Stimulated activated CD4-positive, alpha-beta T cell treated with anti-CD3 and anti-CD28 coated beads, Interleukin-12 subunit alpha, Interleukin-12 subunit beta, amount 100 ng/mL, for 48 hours (primary cell): Measurements from ENCODE around the gene SLC26A3.

Experiments
- DNase-seq, 3 donors: peaks; one replicate each; pipeline ENCODE4 v3.0.0-alpha.2; 2020; ENCODE audit warnings: low read depth in 2 of 3, low spot score in 1 of 3

The SLC26A3 gene

DNA sequence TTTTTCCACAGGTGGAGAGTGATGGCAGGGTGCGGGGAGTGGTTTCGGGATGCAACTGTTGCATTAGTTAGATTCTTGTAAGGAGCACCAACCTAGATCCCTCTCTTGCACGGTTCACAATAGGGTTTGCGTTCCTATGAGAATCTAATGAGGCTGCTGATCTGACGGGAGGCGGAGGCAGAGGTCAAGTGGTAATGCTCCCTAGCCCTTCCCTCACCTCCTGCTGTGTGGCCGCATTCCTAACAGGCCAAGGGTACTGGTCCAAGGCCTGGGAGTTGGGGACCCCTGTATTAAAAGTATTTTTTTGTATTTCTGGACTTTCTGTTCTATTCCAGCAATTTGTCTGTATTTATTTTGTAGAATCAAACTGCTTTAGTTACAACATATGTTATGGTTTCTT is 51.9 kb downstream of the SLC26A3 start:
- DNase-seq = no peak

DNA sequence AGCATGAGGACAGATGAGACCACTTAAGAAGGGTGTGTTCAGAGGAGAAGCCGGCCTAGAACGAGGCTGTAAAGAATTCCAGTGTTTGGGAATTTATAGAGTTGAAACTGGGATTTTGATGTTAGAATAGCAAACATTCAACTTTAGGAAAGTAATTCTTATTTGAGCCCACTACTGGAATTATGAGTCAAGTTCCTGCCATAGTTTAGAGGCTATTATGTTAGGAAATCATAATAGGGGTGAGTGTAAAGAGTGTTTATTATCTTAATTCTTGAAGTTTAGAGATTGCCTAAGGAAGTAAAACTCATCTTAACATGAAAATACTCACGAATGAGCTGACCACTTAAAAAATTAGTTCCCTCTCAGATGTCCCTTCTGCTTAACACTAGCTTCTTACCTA is 57.0 kb downstream of the SLC26A3 start:
- DNase-seq = no peak

DNA sequence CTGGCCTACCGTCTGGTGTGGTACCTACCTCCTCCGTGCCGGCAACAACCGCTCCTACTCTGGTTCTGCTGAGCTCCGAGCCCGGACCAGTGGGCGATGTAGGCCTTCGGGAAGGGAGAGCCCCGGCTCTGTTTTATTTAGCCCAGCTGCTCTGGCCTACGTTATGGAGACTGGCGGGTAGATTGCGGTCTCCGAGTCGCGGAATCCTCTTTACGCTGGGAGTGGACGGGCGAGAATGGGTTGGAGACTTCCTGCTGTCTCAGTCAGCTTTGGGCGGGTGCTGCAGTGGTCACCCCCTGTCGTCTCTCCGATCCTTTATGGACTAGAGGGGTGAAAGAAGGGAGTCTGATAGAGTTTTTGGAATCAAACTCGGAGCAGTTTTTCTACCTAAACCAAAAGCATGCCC is 58.7 kb downstream of the SLC26A3 start:
- DNase-seq = no peak

DNA sequence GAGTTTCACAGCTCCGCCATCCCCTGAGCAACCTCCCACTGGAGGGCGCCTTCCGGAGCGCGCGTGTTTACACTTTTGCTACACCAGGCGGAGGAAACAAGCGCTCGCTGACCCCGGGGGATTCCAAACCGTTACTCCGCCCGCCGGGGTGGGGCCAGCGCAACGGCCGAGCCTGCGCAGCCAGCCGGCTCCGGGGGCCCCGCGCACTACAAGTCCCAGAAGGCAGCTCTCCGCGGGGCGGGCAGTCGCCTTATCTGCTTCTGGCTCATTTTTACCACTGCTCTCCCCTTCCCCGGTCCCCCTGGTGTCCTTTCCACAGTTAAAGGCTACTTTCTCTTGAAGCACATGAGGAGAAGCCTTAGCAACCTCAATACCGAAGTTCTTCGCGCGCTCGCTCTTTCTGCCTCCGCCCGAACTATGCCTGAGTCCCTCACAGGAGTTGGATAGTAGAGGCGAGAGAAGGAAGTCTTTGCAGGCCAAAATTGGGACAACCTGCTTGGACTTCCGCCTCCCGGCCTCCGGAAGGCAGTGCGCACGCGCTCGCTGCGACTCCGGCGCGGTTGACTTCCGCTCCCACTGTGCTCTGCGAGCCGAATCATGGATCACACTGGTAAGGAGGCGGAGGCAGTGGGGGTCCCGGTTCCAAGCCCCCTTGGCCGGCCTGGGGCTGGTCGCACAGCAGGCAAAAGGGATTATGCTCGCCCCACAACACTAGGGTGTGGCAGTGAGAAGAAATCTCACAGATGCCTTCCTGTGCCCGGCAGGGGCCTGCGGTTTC is 59.3 kb downstream of the SLC26A3 start, which contains the start of gene CBLL1:
Gene CBLL1, plus strand, starts transcription at position 576 of the 778 bp plus-strand sequence. Its CDS starts 22 bp downstream, at position 598.
- peak; percentile 92 to 96 (median 95) for DNase-seq

DNA sequence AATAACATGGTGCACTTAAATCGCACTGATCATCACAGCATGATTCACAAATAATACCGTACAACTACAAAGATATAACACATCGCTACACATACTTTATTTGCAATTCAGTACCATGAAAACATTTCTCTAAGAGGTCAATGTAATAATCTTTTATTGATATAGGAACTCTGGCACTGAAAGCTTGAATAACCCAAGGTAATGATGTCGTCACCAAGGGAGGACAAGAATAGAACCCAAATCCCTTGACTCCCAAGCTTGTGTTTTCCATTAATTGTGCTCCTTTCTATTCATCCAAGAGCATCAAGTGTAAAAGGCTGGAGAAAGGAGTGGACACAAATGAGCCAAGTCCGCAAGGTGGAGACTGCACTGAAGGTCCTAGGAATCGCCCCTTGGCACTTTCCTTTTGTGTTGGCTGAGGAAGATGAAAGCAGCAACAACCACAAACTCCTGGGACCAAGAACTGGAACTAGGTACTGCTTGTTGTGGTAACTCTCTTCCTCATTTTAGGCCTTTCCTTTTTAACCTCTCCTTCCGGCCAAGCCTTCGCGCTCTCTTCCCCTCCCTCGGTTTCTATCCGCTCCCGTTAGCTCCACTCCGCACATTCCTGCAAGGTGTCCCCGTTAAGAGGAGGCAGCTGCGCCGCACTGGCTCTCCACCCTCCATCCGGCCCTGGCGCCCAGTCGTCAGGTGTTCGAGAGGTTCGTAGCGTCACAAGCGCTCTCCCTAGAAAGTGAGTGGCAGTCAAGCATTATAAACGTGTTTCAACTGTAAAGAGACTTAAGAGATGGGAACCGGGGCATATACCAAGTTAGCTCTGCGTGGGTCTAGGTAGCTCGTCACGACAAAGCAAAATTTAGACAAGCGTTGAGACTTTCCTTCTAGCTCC is 60.1 kb downstream of the SLC26A3 start:
- peak in 1 of 3 donors; percentile 7 for DNase-seq

DNA sequence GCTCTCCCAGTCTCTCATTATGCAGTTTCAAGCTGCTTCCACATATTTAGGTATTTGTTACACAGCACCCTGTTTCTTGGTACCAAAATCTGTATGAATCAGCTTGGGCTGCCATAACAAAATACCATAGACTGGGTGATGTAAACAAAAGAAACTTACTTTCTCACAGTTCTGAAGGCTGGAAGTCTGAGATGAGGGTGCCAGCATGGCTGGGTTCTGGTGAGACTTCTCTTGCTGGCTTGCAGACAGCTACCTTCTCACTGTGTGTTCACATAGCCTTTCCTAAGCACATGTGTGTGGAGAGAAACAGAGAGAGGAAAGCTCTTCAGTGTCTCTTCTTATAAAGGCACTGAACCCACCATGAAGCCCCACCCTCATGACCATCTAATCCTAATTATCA is 74.7 kb downstream of the SLC26A3 start:
- no peak for DNase-seq

DNA sequence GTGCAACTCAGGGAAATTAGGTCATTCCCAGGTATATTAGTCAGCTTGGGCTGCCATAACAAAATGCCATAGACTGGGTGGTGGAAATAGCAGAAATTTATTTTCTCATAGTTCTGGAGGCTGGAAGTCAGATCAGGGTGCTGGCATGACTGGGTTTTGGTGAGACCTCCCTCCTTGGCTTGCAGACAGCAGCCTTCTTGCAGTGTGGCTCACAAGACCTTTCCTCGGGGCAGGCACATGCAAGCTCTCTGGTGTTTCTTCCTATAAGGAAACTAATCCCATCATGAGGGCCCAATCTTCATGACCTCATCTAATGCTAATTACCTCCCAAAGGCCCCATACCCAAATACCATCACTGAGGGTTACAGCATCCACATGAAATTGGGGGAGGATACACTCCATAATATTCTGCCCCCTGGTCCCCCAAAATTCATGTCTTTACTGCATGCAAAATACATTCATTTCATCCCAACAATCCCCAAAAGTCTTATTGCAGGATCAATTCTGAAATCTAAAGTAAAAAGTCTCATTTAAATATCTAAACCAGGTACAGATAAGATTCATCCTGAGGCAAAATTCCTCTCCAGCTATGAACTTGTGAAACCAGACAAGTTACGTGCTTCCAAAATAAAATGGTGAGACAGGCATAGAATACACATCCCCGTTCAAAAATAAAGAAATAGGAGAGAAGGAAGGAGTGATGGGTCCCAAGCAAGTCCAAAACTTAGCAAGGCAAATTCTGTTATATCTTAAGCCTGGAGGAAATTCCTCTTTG is 76.5 kb downstream of the SLC26A3 start:
- DNase-seq = no peak

DNA sequence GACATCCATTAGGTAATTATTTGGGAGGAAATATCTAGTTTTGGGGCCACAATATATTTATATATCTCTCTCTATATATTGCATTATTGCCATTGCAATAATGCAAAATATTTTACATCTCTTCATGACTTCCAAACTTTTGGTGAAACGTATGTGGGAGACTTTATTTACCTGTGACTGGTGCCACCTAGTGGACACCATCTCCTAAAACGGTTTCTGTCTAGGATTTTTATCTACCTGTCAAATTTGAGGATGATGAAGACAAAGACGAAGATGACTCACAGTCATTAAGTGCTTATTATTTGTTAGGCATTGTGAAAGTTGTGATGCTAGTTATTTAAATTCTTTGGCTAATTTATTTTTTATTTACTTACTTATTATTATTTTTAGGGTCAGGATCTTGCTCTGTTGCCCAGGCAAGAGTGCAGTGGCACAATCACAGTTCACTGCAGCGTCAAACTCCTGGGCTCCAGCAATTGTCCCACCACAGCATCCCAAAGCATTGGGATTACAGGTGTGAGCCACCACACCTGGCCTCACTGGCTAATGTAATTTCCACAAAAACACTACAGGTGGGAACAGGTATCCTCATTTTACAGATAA is 77.8 kb downstream of the SLC26A3 start:
- peak in 2 of 3 donors; percentile 34 to 65 for DNase-seq

DNA sequence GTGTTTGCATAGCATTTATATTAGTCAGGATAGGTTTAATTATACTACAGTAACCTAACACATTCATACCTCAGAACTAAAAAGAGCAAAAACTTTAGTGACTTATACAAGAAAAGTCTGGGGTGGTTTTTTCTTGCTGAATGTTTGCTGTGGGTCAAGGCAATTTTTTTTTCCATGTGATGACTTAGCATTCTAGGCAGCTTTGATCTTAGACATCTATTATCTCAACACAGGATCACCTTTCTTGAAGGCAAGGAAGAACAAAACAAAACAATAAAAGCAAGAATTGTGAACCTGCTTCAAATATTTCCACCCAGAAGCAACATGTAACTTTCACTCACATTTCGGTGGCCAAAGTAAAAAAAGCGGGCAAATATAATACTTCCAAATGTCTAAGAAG is 79.8 kb downstream of the SLC26A3 start:
- DNase-seq = no peak

DNA sequence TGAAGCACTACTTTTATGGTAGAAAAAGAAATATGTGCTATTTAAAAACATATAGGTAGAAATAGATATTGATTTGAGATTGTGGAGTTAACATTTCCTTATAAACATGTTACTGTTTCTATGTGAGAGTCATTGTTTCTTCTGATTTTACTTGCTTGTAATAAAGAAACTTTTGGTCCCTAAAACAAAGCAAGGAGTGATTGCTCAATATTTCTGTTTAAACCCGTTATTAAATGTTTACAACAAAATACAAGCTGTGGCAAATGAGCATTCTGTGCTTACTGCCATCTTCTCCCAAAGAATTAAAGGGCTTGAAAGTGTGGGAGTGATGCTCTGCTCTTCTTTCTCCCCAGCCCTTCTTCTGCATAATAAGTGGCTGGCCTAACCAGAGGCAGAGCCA is 81.7 kb downstream of the SLC26A3 start:
- DNase-seq = no peak

DNA sequence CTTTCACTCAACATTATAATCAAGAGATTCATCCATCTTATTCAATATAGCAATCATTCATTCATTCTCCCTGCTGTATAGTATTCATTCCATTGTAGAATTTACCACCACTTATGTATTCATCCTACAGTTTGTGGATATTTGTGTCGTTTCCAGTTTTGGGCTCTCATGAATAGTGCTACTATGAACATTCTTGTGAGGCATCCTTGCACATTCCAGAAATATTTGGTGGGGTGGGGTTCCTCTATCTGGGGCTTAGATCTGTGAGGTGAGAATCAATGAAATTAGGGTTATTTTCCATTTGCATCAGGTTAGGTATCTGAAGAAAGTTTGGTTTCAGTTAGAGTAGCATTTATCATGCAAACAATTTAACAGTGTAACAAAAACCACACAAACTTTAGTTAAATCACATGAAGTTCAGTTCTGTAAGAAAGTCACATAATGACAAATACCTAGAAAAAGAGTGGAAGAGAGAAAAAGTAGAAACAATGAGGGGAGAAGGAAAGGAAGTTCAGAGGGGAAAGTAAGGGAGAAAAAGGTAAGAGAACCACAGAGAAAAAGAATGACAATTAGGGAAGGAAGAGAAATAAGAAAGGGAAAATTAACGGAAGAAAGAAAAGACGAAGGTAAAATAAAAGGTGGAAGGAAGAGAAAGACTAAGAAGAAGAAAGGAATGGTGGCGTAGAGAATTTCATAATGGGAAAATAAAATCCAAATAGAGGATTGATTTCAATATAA is 84.4 kb downstream of the SLC26A3 start:
- no peak for DNase-seq

DNA sequence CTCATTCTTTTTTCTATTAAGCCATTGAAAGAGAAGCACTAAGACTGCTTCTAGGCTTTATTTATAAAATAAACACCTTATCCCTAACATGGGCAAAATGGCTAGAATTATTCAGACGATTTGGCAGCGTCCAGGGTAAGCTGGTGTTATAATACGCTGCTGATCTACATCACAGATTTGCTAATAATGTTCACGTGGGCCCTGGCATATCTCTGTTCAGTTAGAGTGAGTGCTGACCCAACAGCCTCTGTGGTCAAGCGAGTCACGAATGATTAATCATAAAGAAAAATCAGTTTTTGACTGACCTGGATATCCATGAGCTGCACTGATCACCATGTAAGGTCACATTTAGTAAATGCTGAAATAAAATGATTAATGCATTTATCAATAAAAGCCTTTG is 87.5 kb downstream of the SLC26A3 start:
- DNase-seq = no peak
